GM21737 (cell line): Measurements from ENCODE around the gene LMLN.
"Not testable (repeated sequence)": the region's sequence is repeated elsewhere in the genome, so short reads cannot be mapped to it uniquely, and the experiment has no call there.

Source experiments
- ATAC-seq: cut with Tn5 transposase; IDR thresholded peaks from one replicate; pipeline ENCODE4 v1.9.1; 2021; ENCODE audit warnings: mild to moderate bottlenecking, moderate library complexity; ENCODE audit not compliant: unreplicated experiment

LMLN gene

DNA sequence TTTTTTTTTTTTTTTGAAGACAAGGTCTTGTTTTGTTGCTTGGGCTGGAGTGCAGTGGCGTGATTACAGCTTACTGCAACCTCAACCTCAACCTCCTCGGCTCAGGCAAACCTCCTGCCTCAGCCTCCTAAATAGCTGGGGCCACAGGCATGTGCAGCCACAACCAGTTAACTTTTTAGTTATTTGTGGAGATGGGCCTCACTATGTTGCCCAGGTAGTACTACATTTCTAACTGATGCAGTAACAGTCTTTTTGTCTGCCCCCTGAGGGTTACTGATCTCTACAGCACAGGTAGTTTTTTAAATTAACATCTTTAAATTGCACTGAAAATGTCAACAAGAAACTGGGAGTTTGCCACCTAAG is 3.4 kb upstream of the LMLN start:
- ATAC-seq = no peak

DNA sequence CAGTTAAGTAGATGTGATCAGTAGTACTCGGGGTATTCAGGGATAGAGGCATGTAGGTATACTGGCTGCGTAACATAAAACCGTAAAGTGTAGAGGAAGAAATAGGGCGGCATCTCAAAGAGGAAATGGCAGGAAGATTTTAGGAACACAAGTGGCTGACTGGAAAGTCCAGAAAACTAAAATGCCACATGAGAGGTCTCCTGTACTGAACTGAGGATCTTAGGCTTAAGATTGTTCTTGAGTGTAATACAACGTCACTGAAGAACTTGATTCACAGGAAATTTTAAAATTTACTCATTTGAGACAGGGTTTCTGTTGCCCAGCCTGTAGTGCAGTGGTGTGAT is 2.3 kb upstream of the LMLN start:
- ATAC-seq = no peak

DNA sequence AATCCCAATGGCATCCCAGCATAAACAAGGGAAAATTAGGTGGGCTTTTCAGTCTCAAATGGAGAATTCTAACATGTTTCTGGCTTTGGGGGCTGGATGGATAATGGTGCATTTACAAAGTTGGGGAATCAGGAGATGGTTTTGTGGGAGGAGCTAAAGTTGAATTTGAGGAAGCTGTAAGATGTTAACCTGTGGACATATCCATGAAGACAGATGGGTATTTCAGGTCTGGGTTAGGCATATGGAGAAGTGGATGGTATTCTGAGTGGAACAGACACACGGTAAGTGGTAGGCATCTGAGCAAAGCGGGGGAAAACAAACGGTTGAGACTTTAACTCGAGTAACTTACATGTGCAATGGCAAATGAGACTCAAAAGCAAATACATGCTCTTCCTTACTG is 1.7 kb upstream of the LMLN start:
- no peak for ATAC-seq

- not testable (repeated sequence) for ATAC-seq
These were observed 1.2 kb upstream of the LMLN start for GRCh38 chr3:197958848-197959247.

- ATAC-seq = no peak
These were observed 522 bp upstream of the LMLN start for GRCh38 chr3:197959500-197959890.

GRCh38 chr3:197960694-197961581 is 921 bp downstream of the LMLN start:
- no peak for ATAC-seq

GRCh38 chr3:197961582-197961945 is 1.5 kb downstream of the LMLN start:
- ATAC-seq = no peak

DNA sequence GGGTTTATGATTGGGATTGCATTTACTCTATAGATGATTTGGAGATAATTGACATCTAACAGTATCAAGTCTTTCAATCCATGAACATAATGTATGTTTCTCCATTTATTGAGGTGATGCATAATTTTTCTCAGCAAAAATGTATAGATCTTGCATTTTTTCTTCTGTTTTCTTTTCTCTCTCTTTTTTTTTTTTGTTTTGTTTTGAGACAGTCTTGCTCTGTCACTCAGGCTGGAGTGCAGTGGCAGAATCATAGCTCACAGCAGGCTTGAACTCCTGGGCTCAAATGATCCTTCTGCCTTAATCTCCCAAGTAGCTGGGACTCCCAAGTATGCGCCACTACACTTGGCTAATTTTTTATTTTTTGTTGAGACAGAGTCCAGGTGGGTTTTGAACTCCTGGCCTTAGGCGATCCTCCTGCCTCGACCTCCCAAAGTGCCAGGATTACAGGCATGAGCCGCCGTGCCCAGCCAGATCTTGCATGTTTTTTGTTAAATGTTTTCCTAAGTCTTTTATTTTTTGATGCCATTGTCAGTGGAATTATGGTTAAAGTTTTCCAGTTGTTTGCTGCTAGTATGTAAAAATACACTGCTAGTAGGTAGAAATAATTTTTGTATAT is 3.1 kb downstream of the LMLN start:
- ATAC-seq = no peak

GRCh38 chr3:197967337-197967989 is 7.4 kb downstream of the LMLN start:
- not testable (repeated sequence) for ATAC-seq

GRCh38 chr3:197970588-197970987 is 10.6 kb downstream of the LMLN start:
- no peak for ATAC-seq

GRCh38 chr3:197974016-197974415 is 14.0 kb downstream of the LMLN start:
- no peak for ATAC-seq

DNA sequence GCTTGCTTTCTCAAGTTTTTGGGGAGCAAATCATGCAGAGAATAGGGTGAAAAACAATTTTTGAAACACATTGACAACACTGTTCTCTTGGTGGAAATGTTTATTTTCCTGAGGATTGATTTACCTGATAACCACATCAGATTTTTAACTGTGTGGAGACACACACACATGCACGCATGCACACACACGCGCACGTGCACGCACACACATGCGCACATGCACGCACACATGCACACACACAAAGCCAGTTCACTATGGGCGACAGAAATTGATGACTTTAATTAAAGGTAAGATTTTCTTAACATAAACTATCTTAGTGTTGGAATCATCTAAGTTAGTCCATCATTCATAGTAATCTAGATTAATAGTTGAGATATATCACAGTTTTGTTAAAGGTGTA is 15.3 kb downstream of the LMLN start:
- ATAC-seq = no peak

DNA sequence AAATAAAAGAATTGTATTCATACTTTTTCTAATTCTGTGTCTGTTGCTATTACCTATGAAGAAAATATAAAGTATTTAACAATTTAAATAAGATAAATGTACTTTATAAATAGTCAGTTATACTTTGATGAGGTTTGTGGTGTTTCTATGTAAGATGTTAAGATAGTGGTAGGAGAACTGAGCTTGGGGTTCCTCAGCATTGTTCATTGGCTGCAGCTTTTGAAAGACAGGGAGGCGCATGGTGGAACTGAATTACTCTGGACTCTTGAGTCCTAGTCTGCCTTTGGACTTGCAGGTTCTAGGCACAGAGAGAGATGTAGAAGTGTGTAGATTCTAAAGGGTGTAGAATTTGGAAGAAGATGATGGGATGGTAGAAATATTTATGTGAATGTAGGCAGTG is 23.1 kb downstream of the LMLN start:
- no peak for ATAC-seq

GRCh38 chr3:197989651-197990050 is 29.6 kb downstream of the LMLN start:
- no peak for ATAC-seq

GRCh38 chr3:197994736-197995135 is 34.7 kb downstream of the LMLN start:
- ATAC-seq = no peak

GRCh38 chr3:197996855-197997254 is 36.8 kb downstream of the LMLN start:
- ATAC-seq = no peak

DNA sequence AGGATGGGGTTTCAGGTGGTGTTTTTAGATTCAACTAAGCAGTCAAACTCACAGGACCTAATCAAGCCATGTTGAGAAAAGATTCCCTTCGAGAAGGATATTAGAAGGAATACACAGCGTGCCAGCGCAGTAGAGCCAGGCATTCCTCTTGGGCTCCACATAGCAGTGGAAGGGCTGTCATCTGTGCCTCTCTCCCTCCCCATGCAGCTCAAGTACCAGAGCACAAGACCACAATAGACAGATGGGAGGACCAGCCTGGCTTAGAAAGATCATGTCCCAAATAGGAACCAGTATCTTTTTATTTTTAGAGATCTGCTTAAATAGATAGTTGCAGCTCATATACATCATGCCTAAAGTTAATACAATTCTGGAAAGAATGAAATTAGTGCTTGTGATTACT is 37.9 kb downstream of the LMLN start:
- ATAC-seq = no peak

GRCh38 chr3:198017090-198017489 is 57.1 kb downstream of the LMLN start:
- no peak for ATAC-seq

- no peak for ATAC-seq
These were observed 58.4 kb downstream of the LMLN start for GRCh38 chr3:198018416-198018815.

DNA sequence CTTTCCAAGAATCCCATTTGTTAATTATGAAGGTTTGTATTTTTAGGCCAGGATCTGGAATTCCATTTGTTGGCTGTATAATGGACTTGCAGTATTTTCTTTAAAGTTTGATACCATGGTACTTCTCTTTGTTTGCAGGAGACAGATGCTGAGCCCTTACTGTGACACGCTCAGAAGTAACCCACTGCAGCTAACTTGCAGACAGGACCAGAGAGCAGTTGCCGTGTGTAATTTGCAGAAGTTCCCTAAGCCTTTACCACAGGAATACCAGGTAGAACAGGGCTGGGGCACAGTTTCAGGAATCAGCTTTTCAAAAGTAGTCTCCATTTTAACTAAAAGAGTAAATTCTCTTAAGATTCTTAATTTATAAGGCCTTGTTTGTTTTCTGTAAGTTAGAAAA is 59.1 kb downstream of the LMLN start:
- no peak for ATAC-seq

- no peak for ATAC-seq
These were observed 61.3 kb downstream of the LMLN start for GRCh38 chr3:198021320-198021719.

DNA sequence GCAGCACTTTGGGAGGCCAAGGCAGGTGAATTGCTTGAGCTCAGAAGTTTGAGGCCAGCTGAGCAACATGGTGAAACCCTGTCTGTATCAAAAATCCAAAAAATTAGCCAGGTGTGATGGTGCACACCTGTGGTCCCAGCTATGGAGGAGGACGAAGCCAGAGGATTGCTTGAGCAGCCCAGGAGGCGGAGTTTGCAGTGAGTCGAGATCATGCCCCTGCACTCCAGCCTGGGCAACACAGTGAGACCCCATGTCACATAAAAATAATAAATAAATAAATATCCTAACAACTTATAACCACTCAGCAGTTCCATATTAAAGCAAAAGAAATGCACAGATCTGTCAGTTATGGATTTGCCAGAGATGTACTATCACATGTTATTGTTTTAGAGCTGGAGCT is 62.6 kb downstream of the LMLN start:
- ATAC-seq = no peak
